ENCODE results near the gene PRKAG3. TPM values are rescaled to one million over a fixed set of nuclear protein-coding genes. Genes with fewer than 3 reads are reported as not detected.

The PRKAG3 gene
- total and polyA plus RNA-seq, 2 donors from 2014 or later, result not detected

- no peak for DNase-seq
- no peak overlapping the region for H3K4me3 ChIP-seq (ENCODE audit: low read length in 3 of 3)
- H3K4me1 ChIP-seq (ENCODE audit: control insufficient read depth in 2 of 3, insufficient read depth in 2 of 3, low read depth in 1 of 3, low read length in 3 of 3), result peaks cover 0 to 2% (median 0%) of the 10 kb centered on the region in 3 donors
- H3K36me3 ChIP-seq (ENCODE audit: control insufficient read depth in 2 of 3, insufficient read depth in 3 of 3, low read length in 3 of 3), result no peaks in the 10 kb centered on the region
- H3K27ac ChIP-seq (ENCODE audit: low read depth in 2 of 2, low read length in 2 of 2), result no peak overlapping the region
- no peak for TF ChIP-seq CTCF (IDR thresholded peaks at IDR 0.05; ENCODE audit: borderline replicate concordance, extremely low read depth, insufficient read depth)
- FAIRE-seq, result no peak
- H3K9ac ChIP-seq (ENCODE audit: low read length in 3 of 3), result no peak overlapping the region
- intact Hi-C loops (cut with DNase I), result no loop called here
- H3K27me3 ChIP-seq (ENCODE audit: control insufficient read depth, insufficient read depth, low read length), result no peaks in the 10 kb centered on the region
- peaks cover 0 to 5% (median 0%) of the 10 kb centered on the region in 3 donors for H3K9me3 ChIP-seq (ENCODE audit: control insufficient read depth in 2 of 3, insufficient read depth in 1 of 3, low read length in 3 of 3)
Measured at GRCh38 chr2:218837495-218837894, 5.9 kb upstream of the PRKAG3 start.

DNA sequence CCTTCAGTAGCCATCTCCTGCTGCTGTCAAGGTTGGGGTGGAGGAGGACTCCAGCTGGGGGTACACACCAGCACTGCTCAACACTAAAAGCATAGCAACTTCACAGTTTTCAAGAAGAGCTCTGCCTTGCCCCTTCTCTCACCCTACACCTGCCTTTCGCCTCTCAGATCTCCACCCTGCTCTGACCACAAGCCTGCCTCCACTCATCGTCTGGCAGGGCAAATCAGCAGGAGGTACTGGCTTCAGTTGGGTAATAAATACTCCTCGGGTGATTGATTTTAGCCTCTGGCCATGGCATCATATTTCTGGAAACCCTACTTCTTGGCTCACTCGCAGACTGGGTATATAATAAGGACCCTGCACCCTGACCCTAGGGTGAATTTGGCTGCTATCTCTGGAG lies 3.1 kb upstream of the PRKAG3 start:
- H3K9ac ChIP-seq (ENCODE audit: low read length in 3 of 3), result no peak overlapping the region
- peaks cover 0 to 2% (median 0%) of the 10 kb centered on the region in 3 donors for H3K4me1 ChIP-seq (ENCODE audit: control insufficient read depth in 2 of 3, insufficient read depth in 2 of 3, low read depth in 1 of 3, low read length in 3 of 3)
- FAIRE-seq, result no peak
- no peak for TF ChIP-seq CTCF (IDR thresholded peaks at IDR 0.05; ENCODE audit: borderline replicate concordance, extremely low read depth, insufficient read depth)
- no peak overlapping the region for H3K27ac ChIP-seq (ENCODE audit: low read depth in 2 of 2, low read length in 2 of 2)
- H3K36me3 ChIP-seq (ENCODE audit: control insufficient read depth in 2 of 3, insufficient read depth in 3 of 3, low read length in 3 of 3), result no peaks in the 10 kb centered on the region
- no peak for DNase-seq
- peaks cover 0 to 5% (median 0%) of the 10 kb centered on the region in 3 donors for H3K9me3 ChIP-seq (ENCODE audit: control insufficient read depth in 2 of 3, insufficient read depth in 1 of 3, low read length in 3 of 3)
- no peaks in the 10 kb centered on the region for H3K27me3 ChIP-seq (ENCODE audit: control insufficient read depth, insufficient read depth, low read length)
- H3K4me3 ChIP-seq (ENCODE audit: low read length in 3 of 3), result no peak overlapping the region
- intact Hi-C loops (cut with DNase I), result no loop called here

DNA sequence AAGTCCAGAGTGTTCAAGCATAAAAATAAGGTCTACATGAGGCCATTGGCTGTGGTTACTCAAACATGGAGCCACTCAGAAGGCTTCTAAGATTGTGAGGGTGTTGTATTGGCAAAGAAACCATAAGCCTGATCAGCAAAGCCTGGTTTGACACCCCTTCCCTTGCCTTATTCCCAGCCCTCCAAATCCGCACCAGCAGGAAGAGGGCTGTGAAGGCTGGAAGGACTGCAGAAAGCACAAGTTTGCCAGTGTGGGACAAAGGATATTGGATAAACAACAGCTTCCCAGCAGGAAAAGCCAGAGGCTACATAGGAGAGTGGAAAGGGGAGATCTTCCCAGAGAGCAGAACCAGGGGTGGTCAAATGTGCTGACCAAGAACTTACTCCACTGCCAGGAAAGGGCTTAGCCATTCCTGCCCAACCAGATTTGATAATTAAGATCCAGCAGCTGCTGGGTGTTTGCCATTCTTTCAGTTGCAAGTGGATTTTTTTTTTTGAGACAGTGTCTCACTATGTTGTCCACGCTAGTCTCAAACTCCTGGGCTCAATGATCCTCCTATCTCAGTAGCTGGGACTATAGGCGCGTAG lies 1.5 kb upstream of the PRKAG3 start:
- no peaks in the 10 kb centered on the region for H3K27me3 ChIP-seq (ENCODE audit: control insufficient read depth, insufficient read depth, low read length)
- H3K27ac ChIP-seq (ENCODE audit: low read depth in 2 of 2, low read length in 2 of 2), result no peak overlapping the region
- FAIRE-seq, result no peak

More for the DNA sequence above, 1.5 kb upstream of the PRKAG3 start:
- intact Hi-C loops (cut with DNase I), result no loop called here
- Histone ChIP-seq H3K9ac (ENCODE audit: low read length in 3 of 3) (no peak overlapping the region), H3K9me3 (ENCODE audit: control insufficient read depth in 2 of 3, insufficient read depth in 1 of 3, low read length in 3 of 3) (peaks cover 0 to 5% (median 0%) of the 10 kb centered on the region in 3 donors), H3K36me3 (ENCODE audit: control insufficient read depth in 2 of 3, insufficient read depth in 3 of 3, low read length in 3 of 3) (no peaks in the 10 kb centered on the region), H3K4me3 (ENCODE audit: low read length in 3 of 3) (no peak overlapping the region), H3K4me1 (ENCODE audit: control insufficient read depth in 2 of 3, insufficient read depth in 2 of 3, low read depth in 1 of 3, low read length in 3 of 3) (peaks cover 0 to 2% (median 0%) of the 10 kb centered on the region in 3 donors)
- DNase-seq, result no peak
- no peak for TF ChIP-seq CTCF (IDR thresholded peaks at IDR 0.05; ENCODE audit: borderline replicate concordance, extremely low read depth, insufficient read depth)

Data from kidney (tissue), 14 donors.